Measurements from ENCODE around the gene MPP3.
"Not testable (repeated sequence)": the region's sequence is repeated elsewhere in the genome, so short reads cannot be mapped to it uniquely, and the experiment has no call there.

MPP3 gene

DNA sequence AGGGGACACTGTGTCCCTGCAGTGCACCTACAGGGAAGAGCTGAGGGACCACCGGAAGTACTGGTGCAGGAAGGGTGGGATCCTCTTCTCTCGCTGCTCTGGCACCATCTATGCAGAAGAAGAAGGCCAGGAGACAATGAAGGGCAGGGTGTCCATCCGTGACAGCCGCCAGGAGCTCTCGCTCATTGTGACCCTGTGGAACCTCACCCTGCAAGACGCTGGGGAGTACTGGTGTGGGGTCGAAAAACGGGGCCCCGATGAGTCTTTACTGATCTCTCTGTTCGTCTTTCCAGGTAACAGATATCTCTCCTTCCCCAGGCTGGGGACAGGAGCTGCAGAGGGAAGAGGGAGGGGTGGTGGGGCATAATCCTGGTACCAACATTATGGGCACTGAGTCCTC is 15.7 kb upstream of the MPP3 start:
- DNase-seq (ENCODE audit: low read depth, low spot score): no peak
- no peak overlapping the region for H3K4me3 ChIP-seq (ENCODE audit: low read depth, low read length)
- TF ChIP-seq, protein P1, sequence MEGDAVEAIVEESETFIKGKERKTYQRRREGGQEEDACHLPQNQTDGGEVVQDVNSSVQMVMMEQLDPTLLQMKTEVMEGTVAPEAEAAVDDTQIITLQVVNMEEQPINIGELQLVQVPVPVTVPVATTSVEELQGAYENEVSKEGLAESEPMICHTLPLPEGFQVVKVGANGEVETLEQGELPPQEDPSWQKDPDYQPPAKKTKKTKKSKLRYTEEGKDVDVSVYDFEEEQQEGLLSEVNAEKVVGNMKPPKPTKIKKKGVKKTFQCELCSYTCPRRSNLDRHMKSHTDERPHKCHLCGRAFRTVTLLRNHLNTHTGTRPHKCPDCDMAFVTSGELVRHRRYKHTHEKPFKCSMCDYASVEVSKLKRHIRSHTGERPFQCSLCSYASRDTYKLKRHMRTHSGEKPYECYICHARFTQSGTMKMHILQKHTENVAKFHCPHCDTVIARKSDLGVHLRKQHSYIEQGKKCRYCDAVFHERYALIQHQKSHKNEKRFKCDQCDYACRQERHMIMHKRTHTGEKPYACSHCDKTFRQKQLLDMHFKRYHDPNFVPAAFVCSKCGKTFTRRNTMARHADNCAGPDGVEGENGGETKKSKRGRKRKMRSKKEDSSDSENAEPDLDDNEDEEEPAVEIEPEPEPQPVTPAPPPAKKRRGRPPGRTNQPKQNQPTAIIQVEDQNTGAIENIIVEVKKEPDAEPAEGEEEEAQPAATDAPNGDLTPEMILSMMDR (IDR thresholded peaks at IDR 0.05; ENCODE audit: insufficient read depth, low read length, missing control alignments): no peak
- ChIA-PET CTCF (interaction anchor here (1.1 to 5.2 kb wide), 6 partner anchors 8 to 82 kb away, joined by 3 to 35 read pairs (median 6); no protein-coding TSS in a partner anchor), POLR2A (no interaction called here)

DNA sequence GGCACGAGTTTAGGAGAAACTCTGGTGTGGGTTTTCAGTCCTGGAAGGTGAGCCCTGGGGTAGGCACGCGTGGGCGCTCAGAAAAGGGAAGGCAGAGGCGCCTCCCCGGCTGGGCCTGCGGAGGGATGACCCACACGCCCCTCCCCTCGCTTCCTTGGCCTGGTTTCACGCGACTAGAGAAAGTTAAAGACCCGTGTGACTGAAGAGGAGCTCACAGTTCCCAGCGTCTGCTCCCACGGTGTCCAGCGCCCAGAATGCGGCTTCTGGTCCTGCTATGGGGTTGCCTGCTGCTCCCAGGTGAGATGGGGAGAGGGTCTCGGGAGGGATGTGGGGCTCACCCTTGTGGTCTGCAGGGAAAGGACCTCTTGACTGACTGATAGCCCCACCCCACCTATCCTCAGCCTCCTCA is 14.0 kb upstream of the MPP3 start, which contains the start of gene CD300LG:
TSS of gene CD300LG (plus strand) at position 214 of the 409 bp plus-strand sequence. CDS start at position 255, 41 bp downstream.
- CTCF ChIA-PET: interaction anchor here (0.8 to 5.2 kb wide), 38 partner anchors 9 to 271 kb away, joined by 3 to 61 read pairs (median 6); partner anchors contain the start of genes DUSP3, MPP2 and MPP3
- TF ChIP-seq, protein P1 (IDR thresholded peaks at IDR 0.05; ENCODE audit: insufficient read depth, low read length, missing control alignments): no peak
- no peak within 1 kb of the TSS for H3K4me3 ChIP-seq (ENCODE audit: low read depth, low read length)
- DNase-seq (ENCODE audit: low read depth, low spot score): no peak
- POLR2A ChIA-PET: no interaction called here

DNA sequence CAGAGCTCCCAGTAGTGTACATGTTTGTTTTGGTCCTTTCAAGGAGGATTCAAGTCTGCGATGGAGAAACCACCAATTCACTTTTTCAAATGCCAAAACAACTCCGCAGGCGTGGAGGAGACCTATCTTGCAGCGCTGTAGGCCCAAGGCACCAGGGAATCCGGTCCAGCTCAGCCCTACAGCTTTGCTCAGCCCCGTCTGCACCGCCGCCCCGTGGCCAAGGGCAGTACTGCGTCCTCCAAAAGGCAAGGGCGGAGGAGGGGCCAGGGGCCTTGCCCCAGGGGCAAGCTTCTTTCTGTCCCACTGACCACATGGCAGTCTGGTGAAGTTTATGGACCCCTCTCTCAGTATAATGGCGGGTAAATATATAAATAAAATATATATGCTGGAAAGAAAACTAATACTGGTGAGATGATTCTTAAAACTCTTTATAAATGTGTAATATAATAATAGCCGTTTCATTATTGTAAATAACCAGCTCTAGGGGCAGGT is 13.3 kb upstream of the MPP3 start:
- CTCF ChIA-PET: interaction anchor here (0.7 to 5.2 kb wide), 43 partner anchors 8 to 270 kb away, joined by 3 to 61 read pairs (median 6); partner anchors contain the start of genes DUSP3, MPP2 and MPP3
- POLR2A ChIA-PET: interaction anchor here (1.0 kb wide), 1 partner anchor 67 kb away, joined by 3 read pairs; the partner anchor contains the start of gene DUSP3
- peak; percentile 3 for DNase-seq (ENCODE audit: low read depth, low spot score)
- TF ChIP-seq, protein P1 (IDR thresholded peaks at IDR 0.05; ENCODE audit: insufficient read depth, low read length, missing control alignments): peak; percentile 100
- H3K4me3 ChIP-seq (ENCODE audit: low read depth, low read length): no peak overlapping the region

DNA sequence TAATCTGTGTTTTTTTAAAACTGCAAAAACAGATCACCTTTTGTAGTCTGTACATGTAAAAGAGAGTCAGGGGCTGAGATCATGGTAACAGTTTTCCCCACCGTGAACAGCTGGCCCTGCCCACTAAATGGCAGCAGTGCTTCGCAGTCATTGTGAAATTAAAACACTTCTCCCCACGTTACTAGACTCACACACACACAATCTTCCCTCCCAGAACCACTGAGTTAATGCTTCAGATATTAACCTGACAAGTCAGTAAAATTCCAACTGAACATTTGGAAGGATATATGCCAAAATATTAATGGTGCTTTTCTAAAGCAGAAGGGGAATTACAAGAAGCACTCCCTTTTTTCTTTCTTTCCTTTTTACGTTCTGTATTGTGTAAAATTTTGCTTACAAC is 12.8 kb upstream of the MPP3 start:
- POLR2A ChIA-PET: interaction anchor here (1.0 kb wide), 1 partner anchor 67 kb away, joined by 3 read pairs; the partner anchor contains the start of gene DUSP3
- TF ChIP-seq, protein P1 (IDR thresholded peaks at IDR 0.05; ENCODE audit: insufficient read depth, low read length, missing control alignments): no peak
- no peak for DNase-seq (ENCODE audit: low read depth, low spot score)
- CTCF ChIA-PET: interaction anchor here (0.7 to 5.2 kb wide), 35 partner anchors 8 to 197 kb away, joined by 3 to 61 read pairs (median 8); partner anchors contain the start of genes DUSP3 and MPP3
- no peak overlapping the region for H3K4me3 ChIP-seq (ENCODE audit: low read depth, low read length)

DNA sequence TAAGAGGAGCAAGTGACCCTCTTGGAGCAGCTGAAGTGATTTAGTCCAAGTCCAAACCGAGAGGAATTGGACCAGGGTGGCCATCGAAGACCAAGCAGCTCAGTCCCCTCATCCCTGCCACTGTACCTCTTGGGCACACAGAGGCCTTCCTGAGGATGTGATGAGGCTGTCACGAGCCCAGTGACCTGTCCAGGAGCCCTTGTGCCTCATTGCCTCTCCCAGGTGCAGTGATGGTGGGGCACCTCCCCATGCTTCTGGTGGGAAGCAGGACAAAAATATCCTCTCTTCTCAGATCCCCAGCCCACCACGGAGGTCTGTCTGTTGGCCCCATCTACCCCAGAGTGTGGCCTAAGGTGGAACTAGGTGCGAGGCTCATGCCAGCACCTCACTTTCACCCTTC is 11.3 kb upstream of the MPP3 start:
- ChIA-PET CTCF (interaction anchor here (1.0 to 5.2 kb wide), 5 partner anchors 12 to 78 kb away, joined by 3 to 61 read pairs (median 30); partner anchors contain the start of gene MPP3), POLR2A (no interaction called here)
- TF ChIP-seq, protein P1 (IDR thresholded peaks at IDR 0.05; ENCODE audit: insufficient read depth, low read length, missing control alignments): no peak
- DNase-seq (ENCODE audit: low read depth, low spot score): no peak
- no peak overlapping the region for H3K4me3 ChIP-seq (ENCODE audit: low read depth, low read length)

DNA sequence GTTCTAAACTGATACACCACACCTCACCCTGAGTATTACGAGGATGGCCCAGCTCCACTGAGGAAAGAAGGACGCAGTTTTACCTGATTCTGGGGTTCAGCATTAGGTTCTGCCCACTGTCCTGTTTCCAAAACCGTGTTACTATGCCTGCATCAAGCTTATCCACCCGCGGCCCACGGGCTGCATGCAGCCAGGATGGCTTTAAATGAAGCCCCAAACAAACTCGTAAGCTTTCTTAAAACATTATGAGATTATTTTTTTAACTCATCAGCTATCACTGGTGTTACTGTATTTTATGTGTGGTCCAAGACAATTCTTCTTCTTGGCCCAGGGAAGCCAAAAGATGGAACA is 10.0 kb upstream of the MPP3 start:
- no peak overlapping the region for H3K4me3 ChIP-seq (ENCODE audit: low read depth, low read length)
- no peak for DNase-seq (ENCODE audit: low read depth, low spot score)
- TF ChIP-seq, protein P1 (IDR thresholded peaks at IDR 0.05; ENCODE audit: insufficient read depth, low read length, missing control alignments): no peak
- ChIA-PET POLR2A (no interaction called here), CTCF (interaction anchor here (0.9 to 1.1 kb wide), 3 partner anchors 9 to 76 kb away, joined by 3 to 5 read pairs (median 4); no protein-coding TSS in a partner anchor)

DNA sequence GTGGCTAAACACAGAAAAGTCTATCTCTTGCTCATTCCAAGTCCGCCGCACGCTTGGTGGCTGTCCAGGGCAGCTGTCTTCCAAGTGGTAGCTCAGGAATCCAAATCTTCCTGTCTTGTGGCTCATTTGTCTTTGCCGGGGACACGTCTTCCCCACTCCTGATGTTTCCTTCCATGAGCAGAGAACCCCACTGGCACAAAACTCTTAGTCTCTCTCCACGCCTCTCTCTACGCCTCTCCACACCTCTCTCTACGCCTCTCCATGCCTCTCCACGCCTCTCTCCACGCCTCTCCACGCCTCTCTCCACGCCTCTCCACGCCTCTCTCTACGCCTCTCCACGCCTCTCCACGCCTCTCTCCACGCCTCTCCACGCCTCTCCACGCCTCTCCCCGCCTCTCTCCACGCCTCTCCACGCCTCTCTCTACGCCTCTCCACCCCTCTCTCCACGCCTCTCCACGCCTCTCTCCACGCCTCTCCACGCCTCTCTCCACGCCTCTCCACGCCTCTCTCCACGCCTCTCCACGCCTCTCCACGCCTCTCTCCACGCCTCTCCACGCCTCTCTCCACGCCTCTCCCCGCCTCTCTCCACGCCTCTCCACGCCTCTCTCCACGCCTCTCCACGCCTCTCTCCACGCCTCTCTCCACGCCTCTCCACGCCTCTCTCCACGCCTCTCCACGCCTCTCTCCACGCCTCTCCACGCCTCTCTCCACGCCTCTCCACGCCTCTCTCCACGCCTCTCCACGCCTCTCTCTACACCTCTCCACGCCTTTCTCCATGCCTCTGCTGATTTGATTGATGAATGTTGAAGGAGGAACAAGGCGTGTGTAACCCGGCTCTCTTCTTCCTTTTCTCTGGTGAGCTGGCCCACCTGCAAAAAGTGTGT is 9.4 kb upstream of the MPP3 start:
- CTCF ChIA-PET: interaction anchor here (0.6 to 1.7 kb wide), 7 partner anchors 9 to 76 kb away, joined by 3 to 5 read pairs (median 4); partner anchors contain the start of gene MPP3
- DNase-seq (ENCODE audit: low read depth, low spot score); H3K4me3 ChIP-seq (ENCODE audit: low read depth, low read length); POLR2A ChIA-PET: not testable (repeated sequence)

Data from AG04449 (cell line).